ENCODE data around the gene ZNF385B. TPM values are rescaled to one million over a fixed set of nuclear protein-coding genes. Genes with fewer than 3 reads are reported as not detected.

The ZNF385B gene
- total and polyA plus RNA-seq, 2 donors (not counting 1 experiment from before 2014, with no cell fraction given) = not detected

- no peak overlapping the region for H3K27ac ChIP-seq (ENCODE audit: low read length in 2 of 2)
- H3K27me3 Mint-ChIP-seq = peaks cover 10% of the 10 kb centered on the region
- H3K4me1 ChIP-seq (ENCODE audit: control insufficient read depth in 2 of 2, insufficient read depth in 2 of 2, low read length in 2 of 2) = no peaks in the 10 kb centered on the region
- H3K27me3 ChIP-seq (replicated peaks in 1 of 4; ENCODE audit: control extremely low read depth in 1 of 4, control insufficient read depth in 3 of 4, insufficient read depth in 4 of 4, low read length in 3 of 4) = no peaks in the 10 kb centered on the region
- no peaks in the 10 kb centered on the region for H3K9me3 ChIP-seq (ENCODE audit: control extremely low read depth in 1 of 3, control insufficient read depth in 2 of 3, insufficient read depth in 1 of 3, low read length in 2 of 3)
- ATAC-seq (ENCODE audit: low read depth) = no peak
- no peaks in the 10 kb centered on the region for H3K4me1 Mint-ChIP-seq
- no peak for DNase-seq
- H2AFZ ChIP-seq (ENCODE audit: insufficient read depth, low read depth, low read length, poor library complexity, severe bottlenecking) = no peak overlapping the region
- no peaks in the 10 kb centered on the region for H3K79me2 ChIP-seq (ENCODE audit: control insufficient read depth, insufficient read depth, low read length)
- CTCF ChIA-PET = no interaction called here
- H3K9me3 Mint-ChIP-seq (ENCODE audit: insufficient read depth) = no peaks in the 10 kb centered on the region
- POLR2A ChIA-PET = no interaction called here
- no peak overlapping the region for H3K9ac ChIP-seq (ENCODE audit: low read length)
- H3K4me3 ChIP-seq (ENCODE audit: control extremely low read depth in 1 of 5, extremely low read depth in 1 of 5, insufficient read depth in 1 of 5, low read depth in 2 of 5, low read length in 4 of 5) = no peak overlapping the region
- no peak overlapping the region for H3K27ac Mint-ChIP-seq
- intact Hi-C loops (cut with micrococcal nuclease) = no loop called here
- H3K4me2 ChIP-seq (replicated peaks; ENCODE audit: low read depth, low read length, poor library complexity, severe bottlenecking) = no peak overlapping the region
- no CpG with 5 or more reads among the region's 1 CpG for WGBS (ENCODE audit: insufficient coverage)
- no peaks in the 10 kb centered on the region for H4K20me1 ChIP-seq (ENCODE audit: control insufficient read depth, insufficient read depth, low read length, poor library complexity, severe bottlenecking)
- no peak for TF ChIP-seq CTCF (IDR thresholded peaks at IDR 0.05)
- no peak for TF ChIP-seq EZH2 (IDR thresholded peaks at IDR 0.05; ENCODE audit: borderline replicate concordance, insufficient read depth, low read depth, low read length, poor library complexity, severe bottlenecking)
- H3K36me3 ChIP-seq (replicated peaks in 1 of 2; ENCODE audit: control extremely low read depth in 1 of 2, control insufficient read depth in 1 of 2, extremely low read depth in 1 of 2, insufficient read depth in 2 of 2, low read length in 1 of 2) = no peaks in the 10 kb centered on the region
- H3K4me3 Mint-ChIP-seq = no peak overlapping the region
These were observed 349.0 kb downstream of the ZNF385B start for GRCh38 chr2:179512281-179513035.

GRCh38 chr2:179511105-179511789 lies 350.2 kb downstream of the ZNF385B start:
- WGBS (ENCODE audit: insufficient coverage) = 85% methylated on average over 1 of the region's 4 CpGs
- peaks cover 10% of the 10 kb centered on the region for H3K27me3 Mint-ChIP-seq
- no peak for ATAC-seq (ENCODE audit: low read depth)
- Histone ChIP-seq H3K9me3 (ENCODE audit: control extremely low read depth in 1 of 3, control insufficient read depth in 2 of 3, insufficient read depth in 1 of 3, low read length in 2 of 3) (no peaks in the 10 kb centered on the region), H3K4me2 (replicated peaks; ENCODE audit: low read depth, low read length, poor library complexity, severe bottlenecking) (no peak overlapping the region), H3K9ac (ENCODE audit: low read length) (no peak overlapping the region), H3K27ac (ENCODE audit: low read length in 2 of 2) (no peak overlapping the region), H3K4me3 (ENCODE audit: control extremely low read depth in 1 of 5, extremely low read depth in 1 of 5, insufficient read depth in 1 of 5, low read depth in 2 of 5, low read length in 4 of 5) (no peak overlapping the region), H3K36me3 (replicated peaks in 1 of 2; ENCODE audit: control extremely low read depth in 1 of 2, control insufficient read depth in 1 of 2, extremely low read depth in 1 of 2, insufficient read depth in 2 of 2, low read length in 1 of 2) (no peaks in the 10 kb centered on the region), H3K4me1 (ENCODE audit: control insufficient read depth in 2 of 2, insufficient read depth in 2 of 2, low read length in 2 of 2) (no peaks in the 10 kb centered on the region), H4K20me1 (ENCODE audit: control insufficient read depth, insufficient read depth, low read length, poor library complexity, severe bottlenecking) (no peaks in the 10 kb centered on the region), H3K27me3 (replicated peaks in 1 of 4; ENCODE audit: control extremely low read depth in 1 of 4, control insufficient read depth in 3 of 4, insufficient read depth in 4 of 4, low read length in 3 of 4) (no peaks in the 10 kb centered on the region), H3K79me2 (ENCODE audit: control insufficient read depth, insufficient read depth, low read length) (no peaks in the 10 kb centered on the region), H2AFZ (ENCODE audit: insufficient read depth, low read depth, low read length, poor library complexity, severe bottlenecking) (no peak overlapping the region)
- no peaks in the 10 kb centered on the region for H3K4me1 Mint-ChIP-seq
- no peaks in the 10 kb centered on the region for H3K9me3 Mint-ChIP-seq (ENCODE audit: insufficient read depth)
- POLR2A ChIA-PET = no interaction called here
- TF ChIP-seq EZH2 (IDR thresholded peaks at IDR 0.05; ENCODE audit: borderline replicate concordance, insufficient read depth, low read depth, low read length, poor library complexity, severe bottlenecking) (no peak), CTCF (IDR thresholded peaks at IDR 0.05) (no peak)
- H3K4me3 Mint-ChIP-seq = no peak overlapping the region
- intact Hi-C loops (cut with micrococcal nuclease) = no loop called here
- no peak for DNase-seq
- H3K27ac Mint-ChIP-seq = no peak overlapping the region
- CTCF ChIA-PET = no interaction called here

All from B cell (primary cell).